ENCODE measurements around the gene ADGRL3.

ADGRL3 gene

GRCh38 chr4:62037571-62037970 is 837.4 kb downstream of the ADGRL3 start:
- no peak for DNase-seq

GRCh38 chr4:62051332-62051731 is 851.2 kb downstream of the ADGRL3 start:
- no peak for DNase-seq

GRCh38 chr4:62053974-62054373 is 853.8 kb downstream of the ADGRL3 start:
- no peak for DNase-seq

- DNase-seq = no peak
Observed at GRCh38 chr4:62057031-62057430, 856.9 kb downstream of the ADGRL3 start.

GRCh38 chr4:62058571-62058970 is 858.4 kb downstream of the ADGRL3 start:
- DNase-seq = no peak

- no peak for DNase-seq
Observed at GRCh38 chr4:62070291-62070852, 870.2 kb downstream of the ADGRL3 start.

GRCh38 chr4:62075089-62075488 is 875.0 kb downstream of the ADGRL3 start:
- no peak for DNase-seq

GRCh38 chr4:62075521-62075920 is 875.4 kb downstream of the ADGRL3 start:
- no peak for DNase-seq

- no peak for DNase-seq
Observed at GRCh38 chr4:62077406-62077805, 877.3 kb downstream of the ADGRL3 start.

GRCh38 chr4:62080431-62080830 is 880.3 kb downstream of the ADGRL3 start:
- no peak for DNase-seq

GRCh38 chr4:62087706-62088105 is 887.6 kb downstream of the ADGRL3 start:
- no peak for DNase-seq

GRCh38 chr4:62093735-62094134 is 893.6 kb downstream of the ADGRL3 start:
- DNase-seq = no peak

- DNase-seq = no peak
Observed at GRCh38 chr4:62096881-62097280, 896.8 kb downstream of the ADGRL3 start.

GRCh38 chr4:62115216-62115615 is 915.1 kb downstream of the ADGRL3 start:
- no peak for DNase-seq

GRCh38 chr4:62117886-62118285 is 917.8 kb downstream of the ADGRL3 start:
- no peak for DNase-seq

GRCh38 chr4:62118558-62118957 is 918.4 kb downstream of the ADGRL3 start:
- no peak for DNase-seq

GRCh38 chr4:62119195-62119594 is 919.1 kb downstream of the ADGRL3 start:
- DNase-seq = no peak

GRCh38 chr4:62126064-62126732 is 926.1 kb downstream of the ADGRL3 start:
- DNase-seq = no peak
